GM12801 (cell line): Measurements from ENCODE around the gene PTP4A1.
A peak's percentile ranks its signal among the peaks of the same experiment; 100 is the strongest.

Source experiments
- TF ChIP-seq, protein P1 (sequence below): IDR thresholded peaks from one replicate; pipeline ENCODE4 v1.5.1; 2011; ENCODE audit warnings: control low read depth; ENCODE audit not compliant: insufficient read length; ENCODE audit errors: extremely low read depth

PTP4A1 gene

DNA sequence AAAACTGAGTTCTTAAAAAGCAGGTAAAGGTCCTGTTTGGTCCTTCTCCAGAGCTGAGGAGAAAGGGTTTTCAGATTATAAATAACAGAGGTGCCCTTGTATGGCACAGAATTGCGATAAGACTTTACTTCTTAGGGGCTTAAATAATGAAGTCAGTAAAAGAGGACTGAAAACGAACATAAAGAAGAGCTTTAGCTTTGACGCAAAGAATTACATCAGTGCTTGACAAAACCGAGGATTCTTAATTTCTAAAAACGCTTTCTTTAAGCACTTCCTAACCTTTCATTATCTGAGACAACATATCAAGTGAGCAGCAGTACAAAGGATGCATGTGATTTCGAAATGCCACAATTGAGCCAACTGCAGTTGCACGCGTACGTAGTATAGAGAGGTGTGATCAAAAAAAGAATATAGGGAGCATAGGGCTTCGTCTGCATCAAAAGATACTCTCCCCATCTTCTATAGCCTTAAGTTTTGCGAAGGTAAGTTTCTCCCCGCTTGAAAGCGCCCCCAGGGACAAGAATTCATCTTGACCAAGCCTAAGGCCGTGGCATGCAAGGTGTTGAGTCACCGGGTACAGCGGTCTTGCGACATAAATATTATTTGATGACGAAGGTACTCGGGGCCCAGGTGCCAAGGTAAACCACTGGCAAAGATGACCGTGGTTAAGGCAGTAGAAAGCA lies 778 bp upstream of the PTP4A1 start:
- TF ChIP-seq, protein P1, sequence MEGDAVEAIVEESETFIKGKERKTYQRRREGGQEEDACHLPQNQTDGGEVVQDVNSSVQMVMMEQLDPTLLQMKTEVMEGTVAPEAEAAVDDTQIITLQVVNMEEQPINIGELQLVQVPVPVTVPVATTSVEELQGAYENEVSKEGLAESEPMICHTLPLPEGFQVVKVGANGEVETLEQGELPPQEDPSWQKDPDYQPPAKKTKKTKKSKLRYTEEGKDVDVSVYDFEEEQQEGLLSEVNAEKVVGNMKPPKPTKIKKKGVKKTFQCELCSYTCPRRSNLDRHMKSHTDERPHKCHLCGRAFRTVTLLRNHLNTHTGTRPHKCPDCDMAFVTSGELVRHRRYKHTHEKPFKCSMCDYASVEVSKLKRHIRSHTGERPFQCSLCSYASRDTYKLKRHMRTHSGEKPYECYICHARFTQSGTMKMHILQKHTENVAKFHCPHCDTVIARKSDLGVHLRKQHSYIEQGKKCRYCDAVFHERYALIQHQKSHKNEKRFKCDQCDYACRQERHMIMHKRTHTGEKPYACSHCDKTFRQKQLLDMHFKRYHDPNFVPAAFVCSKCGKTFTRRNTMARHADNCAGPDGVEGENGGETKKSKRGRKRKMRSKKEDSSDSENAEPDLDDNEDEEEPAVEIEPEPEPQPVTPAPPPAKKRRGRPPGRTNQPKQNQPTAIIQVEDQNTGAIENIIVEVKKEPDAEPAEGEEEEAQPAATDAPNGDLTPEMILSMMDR = no peak

DNA sequence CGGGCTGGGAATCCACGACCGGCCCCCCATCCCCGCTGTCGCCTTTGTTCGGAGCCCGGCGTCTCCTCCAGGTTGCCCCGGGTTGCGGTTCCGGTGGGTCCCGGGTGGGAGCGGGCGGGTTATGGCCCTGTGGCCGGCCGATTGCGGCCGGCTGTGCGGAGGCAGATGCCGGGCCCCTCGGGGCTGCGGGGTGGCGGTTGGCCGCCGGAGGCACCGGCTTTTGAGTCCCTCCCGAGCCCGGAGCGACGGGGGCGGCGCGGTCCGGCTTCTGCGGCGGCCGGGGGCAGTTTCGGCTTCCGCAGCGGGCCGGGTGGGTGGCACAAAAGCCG lies 431 bp downstream of the PTP4A1 start:
- TF ChIP-seq, protein P1 = no peak

DNA sequence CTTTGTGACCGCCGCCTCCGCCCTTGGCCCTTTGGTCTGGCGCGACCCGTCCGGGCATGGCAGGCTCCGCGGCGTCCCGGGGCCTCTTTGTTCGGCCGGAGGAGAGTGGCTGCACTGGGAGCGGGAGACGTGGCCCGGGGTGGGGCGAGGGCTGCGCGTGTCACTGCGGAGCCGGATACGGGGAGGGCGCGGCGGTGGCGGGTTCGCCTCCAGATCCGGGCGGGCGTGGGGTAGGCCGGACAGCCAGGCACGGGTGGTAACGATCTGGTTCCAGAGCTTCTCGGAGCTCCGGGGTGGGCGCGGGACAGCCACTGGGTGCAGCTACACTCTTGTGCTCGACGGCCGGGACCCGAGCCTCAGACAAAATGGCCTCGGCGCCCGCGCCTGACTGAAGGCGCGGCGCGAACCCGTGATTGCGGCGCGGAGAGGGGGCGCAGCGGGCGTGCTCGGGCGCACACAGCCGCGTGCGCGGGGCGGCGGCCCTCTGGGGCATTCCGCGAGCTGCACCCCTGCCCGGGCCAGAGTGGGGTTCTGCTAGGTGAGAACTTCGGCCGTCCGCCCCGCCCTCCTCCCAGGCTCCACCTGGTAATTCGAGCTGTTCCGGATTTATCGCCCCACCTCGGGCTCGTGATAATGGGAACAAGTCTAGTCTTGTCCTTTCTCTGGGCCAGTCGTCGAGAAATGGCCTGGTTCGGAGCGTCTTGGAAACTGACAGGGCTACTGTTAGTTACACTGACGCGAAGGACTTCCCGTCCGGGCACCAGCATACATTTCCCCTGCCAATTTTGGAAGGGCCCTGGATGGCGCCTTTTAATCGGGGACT lies 1.0 kb downstream of the PTP4A1 start:
- TF ChIP-seq, protein P1 = no peak

DNA sequence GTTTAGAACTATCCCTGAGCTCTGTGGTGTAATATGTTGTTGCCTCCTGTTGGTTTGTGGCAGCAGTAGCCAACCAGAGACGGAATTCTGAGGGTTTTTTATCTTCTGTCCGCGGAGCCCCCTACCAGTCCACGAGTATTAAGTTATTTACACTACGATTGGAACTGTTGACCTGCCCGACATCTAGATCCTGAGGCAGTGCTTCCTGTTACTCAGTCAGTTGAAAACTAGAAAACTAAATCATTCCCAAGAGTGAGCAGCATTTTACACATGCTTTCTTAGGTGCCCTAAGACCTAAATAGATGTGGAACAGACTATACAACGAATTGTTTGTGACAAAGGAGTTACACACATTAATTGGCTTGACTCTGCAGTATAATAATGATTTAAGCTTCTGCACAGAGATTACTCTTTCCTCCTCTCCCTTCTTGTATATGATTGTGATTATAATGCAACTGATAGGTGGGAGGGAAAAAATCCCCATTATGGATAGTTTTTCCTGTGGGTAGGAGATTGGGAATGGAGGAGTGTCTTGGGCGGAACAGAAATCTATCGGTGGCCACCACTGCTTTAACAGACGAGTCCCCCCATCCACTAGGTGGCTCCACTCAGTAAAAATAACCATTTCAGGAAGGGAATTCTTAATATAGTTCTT lies 1.7 kb downstream of the PTP4A1 start:
- TF ChIP-seq, protein P1 = peak; percentile 14

DNA sequence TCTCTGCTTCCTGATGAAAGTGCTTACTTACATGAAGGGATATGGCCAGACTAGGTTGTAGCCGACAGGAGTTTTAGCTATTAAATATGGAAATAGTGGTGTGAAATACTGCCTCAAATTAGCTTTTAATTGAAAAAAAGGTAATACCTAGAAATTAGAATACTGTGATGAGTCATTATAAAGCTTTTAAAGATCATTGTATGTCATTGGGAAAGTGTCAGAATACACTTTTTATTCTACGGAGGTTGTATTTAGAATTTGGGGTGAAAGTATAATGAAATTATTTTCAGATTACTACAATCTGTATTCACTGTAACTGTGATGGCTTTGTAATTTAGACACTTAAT lies 2.2 kb downstream of the PTP4A1 start:
- TF ChIP-seq, protein P1 = no peak

DNA sequence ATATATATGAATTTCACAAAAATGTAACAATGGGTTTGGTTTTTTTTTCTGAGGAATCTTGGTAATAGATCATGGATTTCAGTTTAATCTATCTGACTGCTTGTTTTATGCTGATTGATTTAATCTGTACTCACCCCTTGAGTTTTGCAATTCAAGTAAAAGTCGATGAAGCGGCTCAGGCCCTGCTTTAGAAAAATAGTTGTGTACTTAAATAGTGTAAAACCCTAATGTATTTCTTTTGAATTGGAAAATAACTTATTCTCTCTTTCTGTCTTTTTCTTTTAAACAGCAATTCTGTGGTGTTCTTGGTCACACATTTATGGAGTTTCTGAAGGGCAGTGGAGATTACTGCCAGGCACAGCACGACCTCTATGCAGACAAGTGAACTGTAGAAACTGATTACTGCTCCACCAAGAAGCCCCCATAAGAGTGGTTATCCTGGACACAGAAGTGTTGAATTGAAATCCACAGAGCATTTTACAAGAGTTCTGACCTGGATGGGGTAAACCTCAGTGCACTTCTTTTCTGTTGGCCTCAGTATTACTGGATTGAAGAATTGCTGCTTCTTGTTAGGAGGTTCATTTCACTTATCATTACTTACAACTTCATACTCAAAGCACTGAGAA lies 4.0 kb downstream of the PTP4A1 start:
- TF ChIP-seq, protein P1 = no peak
